WTC11 (cell line): ENCODE results near the gene MYL12B. TPM values are rescaled to one million over a fixed set of nuclear protein-coding genes. Genes with fewer than 3 reads are reported as not detected.

ENCODE experiments used
- ATAC-seq: fragments of 200-7000 bp; cut with Tn5 transposase; 2 replicates; pipeline ENCODE4 v1.10.0; 2021; ENCODE audit warnings: mild to moderate bottlenecking, moderate library complexity
- CTCF ChIA-PET: fragments of 300-600 bp; sonication (Branson Sonifier 250); formaldehyde crosslinking; loops from one replicate; lab custom pipeline; 2021; ENCODE audit warnings: antibody characterized with exemption; lab: Charles Lee
- POLR2A ChIA-PET: fragments of 350-600 bp; sonication (Branson Sonifier 250); formaldehyde crosslinking; loops from one replicate; lab custom pipeline; 2021; ENCODE audit warnings: antibody characterized with exemption; lab: Charles Lee
- DNase-seq: peaks from one replicate; pipeline ENCODE4 v3.0.0; 2021; ENCODE audit warnings: low spot score
- H3K27ac Mint-ChIP-seq: 2 replicates; pipeline ENCODE4 v1.8.0; 2021; ENCODE audit warnings: mixed read lengths
- H3K27me3 Mint-ChIP-seq: 2 replicates; pipeline ENCODE4 v1.8.0; 2021; ENCODE audit warnings: low read depth, mild to moderate bottlenecking, moderate library complexity, mixed read lengths
- H3K36me3 Mint-ChIP-seq: 2 replicates; pipeline ENCODE4 v1.8.0; 2021; ENCODE audit warnings: mixed read lengths
- H3K4me1 Mint-ChIP-seq: 2 replicates; pipeline ENCODE4 v1.8.0; 2022; ENCODE audit warnings: mixed read lengths
- H3K4me3 Mint-ChIP-seq: 2 replicates; pipeline ENCODE4 v1.8.0; 2021; ENCODE audit warnings: mild to moderate bottlenecking, moderate library complexity, mixed read lengths
- H3K9me3 Mint-ChIP-seq: 2 replicates; pipeline ENCODE4 v1.8.0; 2021; ENCODE audit warnings: mixed read lengths
- AFF4 ChIP-seq: sonication (generic); formaldehyde crosslinking; IDR thresholded peaks from 2 replicates; pipeline ENCODE4 v1.8.1; 2023; ENCODE audit warnings: mild to moderate bottlenecking, missing genetic modification reagents, borderline replicate concordance
- ATF1 ChIP-seq: sonication (generic); formaldehyde crosslinking; IDR thresholded peaks from 2 replicates; pipeline ENCODE4 v1.8.1; 2023; ENCODE audit warnings: mild to moderate bottlenecking, moderate library complexity, missing genetic modification reagents
- CBFB ChIP-seq: sonication (generic); formaldehyde crosslinking; IDR thresholded peaks from 2 replicates; pipeline ENCODE4 v1.8.1; 2022; ENCODE audit warnings: mild to moderate bottlenecking, low read depth, missing genetic modification reagents
- E2F4 ChIP-seq: sonication (generic); formaldehyde crosslinking; IDR thresholded peaks from 2 replicates; pipeline ENCODE4 v1.8.1; 2022; ENCODE audit warnings: low read depth, mild to moderate bottlenecking, moderate library complexity, missing genetic modification reagents, borderline replicate concordance
- GRHL2 ChIP-seq: fragments of 250-450 bp; sonication (Bioruptor Pico); IDR thresholded peaks from 2 replicates; pipeline ENCODE4 v1.8.0; 2022; ENCODE audit warnings: mild to moderate bottlenecking, moderate library complexity; ENCODE audit not compliant: insufficient replicate concordance, severe bottlenecking
- MAX ChIP-seq: sonication (generic); formaldehyde crosslinking; IDR thresholded peaks from 2 replicates; pipeline ENCODE4 v1.8.0; 2022; ENCODE audit warnings: mild to moderate bottlenecking, missing genetic modification reagents
- RORB ChIP-seq: fragments of 250-450 bp; sonication (Bioruptor Pico); IDR thresholded peaks from 2 replicates; pipeline ENCODE4 v1.9.0; 2021; ENCODE audit warnings: mild to moderate bottlenecking
- SMAD3 ChIP-seq: sonication (generic); formaldehyde crosslinking; IDR thresholded peaks from 2 replicates; pipeline ENCODE4 v1.8.0; 2022; ENCODE audit warnings: missing genetic modification reagents, mild to moderate bottlenecking, borderline replicate concordance
- TCF7 ChIP-seq: sonication (generic); formaldehyde crosslinking; IDR thresholded peaks from 2 replicates; pipeline ENCODE4 v1.8.0; 2022; ENCODE audit warnings: mild to moderate bottlenecking, low read depth, missing genetic modification reagents, moderate library complexity
- ZMAT4 ChIP-seq: fragments of 250-450 bp; sonication (Bioruptor Pico); IDR thresholded peaks from 2 replicates; pipeline ENCODE4 v1.9.0; 2021; ENCODE audit warnings: mild to moderate bottlenecking
- ZNF121 ChIP-seq: sonication (generic); formaldehyde crosslinking; IDR thresholded peaks from 2 replicates; pipeline ENCODE4 v1.8.0; 2023; ENCODE audit warnings: missing genetic modification reagents
- ZNF219 ChIP-seq: sonication (generic); formaldehyde crosslinking; IDR thresholded peaks from 2 replicates; pipeline ENCODE4 v1.8.0; 2023; ENCODE audit warnings: missing genetic modification reagents, mild to moderate bottlenecking, borderline replicate concordance
- ZNF281 ChIP-seq: sonication (generic); formaldehyde crosslinking; IDR thresholded peaks from 2 replicates; pipeline ENCODE4 v1.8.0; 2023; ENCODE audit warnings: mild to moderate bottlenecking, missing genetic modification reagents
- ZNF396 ChIP-seq: fragments of 250-450 bp; sonication (Bioruptor Pico); IDR thresholded peaks from 2 replicates; pipeline ENCODE4 v1.8.0; 2021; ENCODE audit warnings: mild to moderate bottlenecking, moderate library complexity, borderline replicate concordance
- total RNA-seq: library from RNA; stranded (reverse); gene quantifications from 3 replicates; pipeline ENCODE4 v1.2.3, GENCODE V29; 2021
- TF ChIP-seq, protein P1 (sequence below): sonication (generic); formaldehyde crosslinking; IDR thresholded peaks from 2 replicates; pipeline ENCODE4 v1.8.0; 2022; ENCODE audit warnings: mild to moderate bottlenecking, missing genetic modification reagents
- TF ChIP-seq, protein P2 (sequence below): sonication (generic); formaldehyde crosslinking; IDR thresholded peaks from 2 replicates; pipeline ENCODE4 v1.8.0; 2023; ENCODE audit warnings: missing genetic modification reagents, mild to moderate bottlenecking, borderline replicate concordance
- TF ChIP-seq, protein P3 (sequence below): sonication (generic); formaldehyde crosslinking; IDR thresholded peaks from 2 replicates; pipeline ENCODE4 v1.8.1; 2022; ENCODE audit warnings: mild to moderate bottlenecking, moderate library complexity, missing genetic modification reagents

Gene MYL12B
- total RNA-seq, 1 experiment from 2014 or later: 173 TPM

DNA sequence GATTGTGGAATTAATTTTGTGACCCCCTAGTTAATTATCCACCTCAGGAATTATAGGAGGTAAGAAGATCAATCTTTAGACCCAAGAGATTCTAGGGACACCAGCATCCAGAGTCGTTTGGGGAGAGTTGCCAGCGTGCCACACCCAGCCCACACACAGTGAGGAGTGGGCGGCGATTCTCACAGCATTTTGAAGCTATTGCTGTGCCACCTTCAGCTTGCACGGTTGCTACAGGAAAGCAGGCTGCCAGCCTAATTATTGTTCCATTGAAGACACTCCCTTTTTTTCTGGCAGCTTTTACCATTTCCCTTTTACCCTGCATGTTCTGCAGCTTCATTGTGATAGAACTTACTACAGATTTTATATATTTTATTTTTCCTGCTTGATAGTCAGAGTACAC lies 27.5 kb upstream of the MYL12B start (continued):
- TF ChIP-seq ZNF281 (CRISPR knock-in tag) (no peak), ZMAT4 (CRISPR knock-in tag) (no peak), SMAD3 (CRISPR knock-in tag) (no peak)
- TF ChIP-seq, protein P1, sequence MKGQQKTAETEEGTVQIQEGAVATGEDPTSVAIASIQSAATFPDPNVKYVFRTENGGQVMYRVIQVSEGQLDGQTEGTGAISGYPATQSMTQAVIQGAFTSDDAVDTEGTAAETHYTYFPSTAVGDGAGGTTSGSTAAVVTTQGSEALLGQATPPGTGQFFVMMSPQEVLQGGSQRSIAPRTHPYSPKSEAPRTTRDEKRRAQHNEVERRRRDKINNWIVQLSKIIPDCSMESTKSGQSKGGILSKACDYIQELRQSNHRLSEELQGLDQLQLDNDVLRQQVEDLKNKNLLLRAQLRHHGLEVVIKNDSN (CRISPR knock-in tag): no peak
- TF ChIP-seq, all 79 proteins: peak for 0

DNA sequence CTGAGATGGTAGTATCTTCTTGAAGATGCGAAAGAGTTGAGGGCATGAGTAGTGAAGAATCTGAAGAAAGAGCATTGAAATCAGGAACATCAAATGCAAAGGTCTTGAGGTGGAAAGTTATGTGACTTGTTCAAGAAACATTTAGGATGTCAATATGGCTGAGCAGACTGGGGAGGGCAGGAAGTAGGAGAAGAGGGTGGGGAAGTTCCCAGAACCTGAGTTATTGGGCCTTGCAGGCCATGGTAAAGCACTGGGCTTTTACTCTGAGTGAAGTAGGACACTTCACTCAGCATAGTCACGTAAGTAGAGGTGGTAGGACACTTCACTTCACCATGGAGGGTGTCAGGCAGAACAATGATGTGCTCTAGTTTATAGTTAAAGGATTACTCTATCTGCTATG lies 26.1 kb upstream of the MYL12B start:
- POLR2A ChIA-PET: no interaction called here
- Mint-ChIP-seq H3K36me3 (peaks cover 21% of the 10 kb centered on the region), H3K27me3 (peaks cover 3% of the 10 kb centered on the region), H3K27ac (no peak overlapping the region), H3K4me3 (no peak overlapping the region), H3K4me1 (peaks cover 5% of the 10 kb centered on the region), H3K9me3 (peaks cover 27% of the 10 kb centered on the region)
- CTCF ChIA-PET: no interaction called here
- no peak for DNase-seq
- ATAC-seq: no peak
- no peak for TF ChIP-seq GRHL2

DNA sequence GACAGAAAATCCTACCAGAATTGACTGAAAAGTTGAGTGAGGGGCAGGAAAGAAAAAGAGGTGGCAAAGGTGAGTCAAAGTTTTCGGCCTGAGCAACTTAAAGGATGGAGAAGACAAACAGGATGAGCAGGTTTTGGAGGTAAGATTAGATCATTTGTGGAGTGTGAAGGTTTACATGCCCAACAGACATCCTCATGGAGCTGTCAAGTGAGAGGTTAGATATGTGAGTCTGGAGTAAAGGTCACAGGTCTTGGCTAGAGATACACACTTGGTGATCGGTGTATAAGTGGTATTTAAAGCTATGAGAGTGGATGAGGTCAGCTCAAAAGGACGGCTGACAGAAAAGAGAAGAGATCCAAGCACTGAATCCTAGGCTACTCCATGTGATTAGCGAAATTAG lies 25.5 kb upstream of the MYL12B start:
- ATAC-seq (no peak), DNase-seq (no peak)
- POLR2A ChIA-PET: no interaction called here
- Mint-ChIP-seq H3K27me3 (peaks cover 4% of the 10 kb centered on the region), H3K4me1 (no peaks in the 10 kb centered on the region), H3K4me3 (no peak overlapping the region), H3K27ac (no peak overlapping the region), H3K9me3 (peaks cover 31% of the 10 kb centered on the region), H3K36me3 (peaks cover 27% of the 10 kb centered on the region)
- CTCF ChIA-PET: no interaction called here
- no peak for TF ChIP-seq TCF7
- TF ChIP-seq ZNF219 (CRISPR knock-in tag): no peak
- TF ChIP-seq AFF4 (CRISPR knock-in tag): no peak
- no peak for TF ChIP-seq MAX (CRISPR knock-in tag)
- TF ChIP-seq CBFB (CRISPR knock-in tag): no peak
- TF ChIP-seq SMAD3 (CRISPR knock-in tag): no peak
- TF ChIP-seq ZNF121: no peak
- TF ChIP-seq E2F4 (CRISPR knock-in tag): no peak
- TF ChIP-seq, protein P2, sequence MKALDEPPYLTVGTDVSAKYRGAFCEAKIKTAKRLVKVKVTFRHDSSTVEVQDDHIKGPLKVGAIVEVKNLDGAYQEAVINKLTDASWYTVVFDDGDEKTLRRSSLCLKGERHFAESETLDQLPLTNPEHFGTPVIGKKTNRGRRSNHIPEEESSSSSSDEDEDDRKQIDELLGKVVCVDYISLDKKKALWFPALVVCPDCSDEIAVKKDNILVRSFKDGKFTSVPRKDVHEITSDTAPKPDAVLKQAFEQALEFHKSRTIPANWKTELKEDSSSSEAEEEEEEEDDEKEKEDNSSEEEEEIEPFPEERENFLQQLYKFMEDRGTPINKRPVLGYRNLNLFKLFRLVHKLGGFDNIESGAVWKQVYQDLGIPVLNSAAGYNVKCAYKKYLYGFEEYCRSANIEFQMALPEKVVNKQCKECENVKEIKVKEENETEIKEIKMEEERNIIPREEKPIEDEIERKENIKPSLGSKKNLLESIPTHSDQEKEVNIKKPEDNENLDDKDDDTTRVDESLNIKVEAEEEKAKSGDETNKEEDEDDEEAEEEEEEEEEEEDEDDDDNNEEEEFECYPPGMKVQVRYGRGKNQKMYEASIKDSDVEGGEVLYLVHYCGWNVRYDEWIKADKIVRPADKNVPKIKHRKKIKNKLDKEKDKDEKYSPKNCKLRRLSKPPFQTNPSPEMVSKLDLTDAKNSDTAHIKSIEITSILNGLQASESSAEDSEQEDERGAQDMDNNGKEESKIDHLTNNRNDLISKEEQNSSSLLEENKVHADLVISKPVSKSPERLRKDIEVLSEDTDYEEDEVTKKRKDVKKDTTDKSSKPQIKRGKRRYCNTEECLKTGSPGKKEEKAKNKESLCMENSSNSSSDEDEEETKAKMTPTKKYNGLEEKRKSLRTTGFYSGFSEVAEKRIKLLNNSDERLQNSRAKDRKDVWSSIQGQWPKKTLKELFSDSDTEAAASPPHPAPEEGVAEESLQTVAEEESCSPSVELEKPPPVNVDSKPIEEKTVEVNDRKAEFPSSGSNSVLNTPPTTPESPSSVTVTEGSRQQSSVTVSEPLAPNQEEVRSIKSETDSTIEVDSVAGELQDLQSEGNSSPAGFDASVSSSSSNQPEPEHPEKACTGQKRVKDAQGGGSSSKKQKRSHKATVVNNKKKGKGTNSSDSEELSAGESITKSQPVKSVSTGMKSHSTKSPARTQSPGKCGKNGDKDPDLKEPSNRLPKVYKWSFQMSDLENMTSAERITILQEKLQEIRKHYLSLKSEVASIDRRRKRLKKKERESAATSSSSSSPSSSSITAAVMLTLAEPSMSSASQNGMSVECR (CRISPR knock-in tag): no peak
- no peak for TF ChIP-seq ATF1 (CRISPR knock-in tag)
- no peak for TF ChIP-seq RORB
- TF ChIP-seq, protein P3, sequence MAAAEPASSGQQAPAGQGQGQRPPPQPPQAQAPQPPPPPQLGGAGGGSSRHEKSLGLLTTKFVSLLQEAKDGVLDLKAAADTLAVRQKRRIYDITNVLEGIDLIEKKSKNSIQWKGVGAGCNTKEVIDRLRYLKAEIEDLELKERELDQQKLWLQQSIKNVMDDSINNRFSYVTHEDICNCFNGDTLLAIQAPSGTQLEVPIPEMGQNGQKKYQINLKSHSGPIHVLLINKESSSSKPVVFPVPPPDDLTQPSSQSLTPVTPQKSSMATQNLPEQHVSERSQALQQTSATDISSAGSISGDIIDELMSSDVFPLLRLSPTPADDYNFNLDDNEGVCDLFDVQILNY: no peak
- no peak for TF ChIP-seq ZNF396 (CRISPR knock-in tag)
